Natural killer cell (primary cell): ENCODE measurements around the gene ABCC12. TPM values are rescaled to one million over a fixed set of nuclear protein-coding genes. Genes with fewer than 3 reads are reported as not detected.

Experiments
- ATAC-seq, 3 donors: fragments of 150-1000 bp in 2 of 3; fragments of 200-7000 bp in 1 of 3; cut with Tn5 transposase; 1 replicate in 1 of 3; 2 replicates in 2 of 3; pipeline ENCODE4 v1.10.0; 2021; ENCODE audit warnings: mild to moderate bottlenecking in 2 of 3, moderate library complexity in 2 of 3
- DNase-seq, 2 donors: peaks; one replicate each; pipeline versions ENCODE4 v3.0.0 to v3.0.0-alpha.2; 2013 to 2021; ENCODE audit warnings: mixed read lengths in 1 of 2
- H3K27ac ChIP-seq: one replicate; pipeline ENCODE4 v1.5.1; 2013; ENCODE audit warnings: mild to moderate bottlenecking, low read length
- H3K27me3 ChIP-seq: one replicate; pipeline ENCODE4 v1.6.1; 2013; ENCODE audit warnings: low read length; ENCODE audit not compliant: control insufficient read depth, insufficient read depth
- H3K36me3 ChIP-seq: one replicate; pipeline ENCODE4 v1.6.1; 2013; ENCODE audit warnings: low read length; ENCODE audit not compliant: control insufficient read depth, insufficient read depth
- H3K4me1 ChIP-seq: one replicate; pipeline ENCODE4 v1.6.1; 2013; ENCODE audit warnings: low read length; ENCODE audit not compliant: control insufficient read depth, insufficient read depth
- H3K4me3 ChIP-seq: one replicate; pipeline ENCODE4 v1.5.1; 2013; ENCODE audit warnings: low read length
- H3K9me3 ChIP-seq: one replicate; pipeline ENCODE4 v1.6.1; 2013; ENCODE audit warnings: low read length; ENCODE audit not compliant: control insufficient read depth, insufficient read depth
- H3K27ac Mint-ChIP-seq, 2 donors: one replicate each; pipeline ENCODE4 v1.8.0; 2022; ENCODE audit warnings: mild to moderate bottlenecking in 2 of 2, mixed read lengths in 2 of 2, moderate library complexity in 1 of 2
- H3K27me3 Mint-ChIP-seq, 2 donors: one replicate each; pipeline ENCODE4 v1.8.0; 2022; ENCODE audit warnings: low read depth in 2 of 2, mixed read lengths in 2 of 2
- H3K36me3 Mint-ChIP-seq: one replicate; pipeline ENCODE4 v1.8.0; 2022; ENCODE audit warnings: mixed read lengths
- H3K4me1 Mint-ChIP-seq, 2 donors: one replicate each; pipeline ENCODE4 v1.8.0; 2022; ENCODE audit warnings: mixed read lengths in 2 of 2
- H3K4me3 Mint-ChIP-seq: one replicate; pipeline ENCODE4 v1.8.0; 2022; ENCODE audit warnings: mild to moderate bottlenecking, moderate library complexity, mixed read lengths
- H3K9me3 Mint-ChIP-seq, 2 donors: one replicate each; pipeline ENCODE4 v1.8.0; 2022; ENCODE audit warnings: mixed read lengths in 2 of 2
- WGBS: methylation state at CpG from one replicate; pipeline ENCODE4 v1.1.7; 2013; ENCODE audit warnings: missing lambda C conversion rate; ENCODE audit not compliant: insufficient coverage; 5-methylcytosine and 5-hydroxymethylcytosine counted together
- intact Hi-C: fragments of 100-400 bp; cut with micrococcal nuclease; formaldehyde crosslinking; loops from one replicate; pipeline ENCODE4 v1.14.2; 2022
- total RNA-seq, 4 donors: library from RNA; stranded (reverse); fragments of 120-200 nt in 1 of 4; gene quantifications; one replicate each; pipeline versions ENCODE4 v1.2.3 to v1.2.4, GENCODE V29; 2013 to 2022
- TF ChIP-seq, protein P1 (sequence below): fragments of 200-600 bp; IDR thresholded peaks from one replicate; pipeline ENCODE4 v1.8.0; 2022; ENCODE audit warnings: antibody characterized with exemption

ABCC12 gene
- total RNA-seq, 3 donors from 2014 or later (not counting 1 experiment from before 2014, with no cell fraction given): not detected

DNA sequence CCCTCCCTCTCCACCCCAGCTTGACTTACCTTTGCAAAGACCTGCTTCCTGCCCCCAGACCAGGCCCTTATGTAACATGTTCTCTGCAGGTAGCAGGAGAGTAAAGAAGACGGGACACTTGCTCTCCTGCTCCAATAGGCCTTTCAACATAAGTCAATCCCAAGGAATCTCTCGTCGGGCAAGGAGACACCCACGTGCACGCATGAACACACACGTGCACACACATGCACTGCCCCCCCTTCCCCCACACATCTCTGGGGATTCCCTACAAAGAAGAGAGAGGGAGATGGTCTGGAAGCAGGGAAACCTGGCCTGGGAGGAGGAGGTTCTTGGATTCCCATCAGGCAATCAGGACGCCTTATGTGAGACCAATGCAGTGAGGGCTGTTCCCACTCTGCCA is 41.4 kb downstream of the ABCC12 start:
- no peaks in the 10 kb centered on the region for H3K4me1 Mint-ChIP-seq
- H3K27ac ChIP-seq: no peak overlapping the region
- DNase-seq: no peak
- no peaks in the 10 kb centered on the region for H3K9me3 ChIP-seq
- TF ChIP-seq, protein P1, sequence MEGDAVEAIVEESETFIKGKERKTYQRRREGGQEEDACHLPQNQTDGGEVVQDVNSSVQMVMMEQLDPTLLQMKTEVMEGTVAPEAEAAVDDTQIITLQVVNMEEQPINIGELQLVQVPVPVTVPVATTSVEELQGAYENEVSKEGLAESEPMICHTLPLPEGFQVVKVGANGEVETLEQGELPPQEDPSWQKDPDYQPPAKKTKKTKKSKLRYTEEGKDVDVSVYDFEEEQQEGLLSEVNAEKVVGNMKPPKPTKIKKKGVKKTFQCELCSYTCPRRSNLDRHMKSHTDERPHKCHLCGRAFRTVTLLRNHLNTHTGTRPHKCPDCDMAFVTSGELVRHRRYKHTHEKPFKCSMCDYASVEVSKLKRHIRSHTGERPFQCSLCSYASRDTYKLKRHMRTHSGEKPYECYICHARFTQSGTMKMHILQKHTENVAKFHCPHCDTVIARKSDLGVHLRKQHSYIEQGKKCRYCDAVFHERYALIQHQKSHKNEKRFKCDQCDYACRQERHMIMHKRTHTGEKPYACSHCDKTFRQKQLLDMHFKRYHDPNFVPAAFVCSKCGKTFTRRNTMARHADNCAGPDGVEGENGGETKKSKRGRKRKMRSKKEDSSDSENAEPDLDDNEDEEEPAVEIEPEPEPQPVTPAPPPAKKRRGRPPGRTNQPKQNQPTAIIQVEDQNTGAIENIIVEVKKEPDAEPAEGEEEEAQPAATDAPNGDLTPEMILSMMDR: no peak
- H3K9me3 Mint-ChIP-seq: no peaks in the 10 kb centered on the region
- H3K4me3 Mint-ChIP-seq: no peak overlapping the region
- intact Hi-C loops: no loop called here
- H3K36me3 Mint-ChIP-seq: no peaks in the 10 kb centered on the region
- no peak overlapping the region for H3K4me3 ChIP-seq
- no peak for ATAC-seq
- H3K27me3 Mint-ChIP-seq: peaks cover 0 to 5% of the 10 kb centered on the region in 2 donors
- no peaks in the 10 kb centered on the region for H3K36me3 ChIP-seq
- 70% methylated on average over 4 of the region's 7 CpGs for WGBS
- H3K4me1 ChIP-seq: no peaks in the 10 kb centered on the region
- H3K27me3 ChIP-seq: no peaks in the 10 kb centered on the region
- no peak overlapping the region for H3K27ac Mint-ChIP-seq

DNA sequence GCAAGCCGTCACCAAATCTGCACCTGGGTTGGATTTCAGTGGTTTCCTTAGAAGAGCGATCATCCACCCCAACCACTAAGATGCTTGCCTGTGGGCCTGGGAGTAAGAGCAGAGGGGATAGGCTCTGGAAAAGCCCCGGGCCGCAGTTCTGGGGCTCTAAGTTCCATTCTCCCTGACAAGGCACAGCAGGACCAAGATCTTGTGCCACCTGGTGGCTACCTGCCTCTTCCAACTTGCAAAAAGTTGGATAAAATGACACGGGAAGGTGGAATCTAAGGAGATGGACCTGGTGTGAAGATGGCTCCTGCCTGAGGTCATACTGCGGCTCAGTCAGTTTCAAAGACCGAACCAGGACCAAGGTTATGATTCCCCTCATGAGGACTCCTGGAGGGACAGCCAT is 42.3 kb downstream of the ABCC12 start:
- Histone ChIP-seq H3K27ac (no peak overlapping the region), H3K4me3 (no peak overlapping the region), H3K9me3 (no peaks in the 10 kb centered on the region), H3K27me3 (no peaks in the 10 kb centered on the region), H3K4me1 (no peaks in the 10 kb centered on the region), H3K36me3 (no peaks in the 10 kb centered on the region)
- DNase-seq (peak in 1 of 2 donors; percentile 6), ATAC-seq (no peak)
- intact Hi-C loops: no loop called here
- H3K4me1 Mint-ChIP-seq: no peaks in the 10 kb centered on the region
- H3K4me3 Mint-ChIP-seq: no peak overlapping the region
- 75% methylated on average over 6 of the region's 7 CpGs for WGBS
- H3K27ac Mint-ChIP-seq: no peak overlapping the region
- no peaks in the 10 kb centered on the region for H3K9me3 Mint-ChIP-seq
- TF ChIP-seq, protein P1: no peak
- no peaks in the 10 kb centered on the region for H3K36me3 Mint-ChIP-seq
- peaks cover 0 to 5% of the 10 kb centered on the region in 2 donors for H3K27me3 Mint-ChIP-seq

DNA sequence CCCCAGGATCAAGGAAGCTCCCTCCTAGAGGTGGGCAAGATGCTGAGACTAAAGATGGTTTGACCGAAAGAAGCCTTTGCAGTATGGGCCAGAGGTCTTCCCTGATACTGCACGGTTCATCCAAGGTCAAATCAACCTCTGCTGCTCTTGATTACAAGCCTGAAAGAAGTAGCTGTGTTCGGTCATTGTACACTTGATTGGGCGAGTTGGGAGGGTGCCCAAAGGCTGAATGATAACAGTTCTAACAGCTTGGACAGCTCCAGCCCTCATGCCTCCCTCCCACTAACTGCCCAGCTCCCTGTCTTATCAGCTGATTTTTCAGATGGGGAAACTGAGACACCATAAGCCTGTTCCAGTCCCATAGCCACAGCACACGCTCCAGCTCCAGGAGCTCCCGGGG is 42.8 kb downstream of the ABCC12 start:
- Histone ChIP-seq H3K4me1 (no peaks in the 10 kb centered on the region), H3K36me3 (no peaks in the 10 kb centered on the region), H3K27me3 (no peaks in the 10 kb centered on the region), H3K9me3 (no peaks in the 10 kb centered on the region), H3K27ac (no peak overlapping the region), H3K4me3 (no peak overlapping the region)
- no peaks in the 10 kb centered on the region for H3K9me3 Mint-ChIP-seq
- H3K4me3 Mint-ChIP-seq: no peak overlapping the region
- H3K27me3 Mint-ChIP-seq: peaks cover 0 to 5% of the 10 kb centered on the region in 2 donors
- DNase-seq (no peak), ATAC-seq (no peak)
- H3K27ac Mint-ChIP-seq: no peak overlapping the region
- intact Hi-C loops: no loop called here
- 75% methylated on average over 6 of the region's 6 CpGs for WGBS
- no peaks in the 10 kb centered on the region for H3K4me1 Mint-ChIP-seq
- TF ChIP-seq, protein P1: no peak
- H3K36me3 Mint-ChIP-seq: no peaks in the 10 kb centered on the region

DNA sequence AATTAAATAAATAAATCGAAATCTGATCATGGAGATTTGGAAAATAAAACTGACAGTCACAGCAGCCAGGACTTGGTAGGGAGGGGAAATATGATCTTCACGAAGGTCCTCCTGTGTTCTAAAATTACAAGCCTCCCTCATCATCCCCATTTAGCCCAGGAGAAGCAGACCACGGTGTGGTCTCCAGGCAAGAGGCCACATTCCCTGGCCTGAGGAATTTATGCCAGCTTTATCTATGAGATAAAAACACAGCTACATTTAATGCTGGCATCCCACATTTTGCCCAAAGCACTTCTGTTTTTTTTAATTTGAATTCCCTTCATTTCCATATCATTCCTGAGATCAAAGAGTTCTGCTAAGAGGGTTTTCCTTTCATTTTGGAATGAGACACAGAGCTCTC is 43.2 kb downstream of the ABCC12 start:
- 56% methylated on average over 2 of the region's 3 CpGs for WGBS
- H3K27ac Mint-ChIP-seq: no peak overlapping the region
- DNase-seq (no peak), ATAC-seq (no peak)
- H3K4me3 Mint-ChIP-seq: no peak overlapping the region
- H3K4me1 Mint-ChIP-seq: no peaks in the 10 kb centered on the region
- no peaks in the 10 kb centered on the region for H3K36me3 Mint-ChIP-seq
- Histone ChIP-seq H3K27ac (no peak overlapping the region), H3K36me3 (no peaks in the 10 kb centered on the region), H3K4me3 (no peak overlapping the region), H3K4me1 (no peaks in the 10 kb centered on the region), H3K9me3 (no peaks in the 10 kb centered on the region), H3K27me3 (no peaks in the 10 kb centered on the region)
- H3K9me3 Mint-ChIP-seq: no peaks in the 10 kb centered on the region
- TF ChIP-seq, protein P1: no peak
- peaks cover 0 to 5% of the 10 kb centered on the region in 2 donors for H3K27me3 Mint-ChIP-seq
- intact Hi-C loops: no loop called here
